GM19455 (cell line): ENCODE data around the gene OR51I1.

Source experiments
- ATAC-seq: cut with Tn5 transposase; IDR thresholded peaks from one replicate; pipeline ENCODE4 v1.9.1; 2021; ENCODE audit not compliant: unreplicated experiment

OR51I1 gene

GRCh38 chr11:5441414-5441813, at the start of gene OR51I1:
Gene OR51I1 (minus strand): TSS chr11:5441514. CDS start chr11:5441514, 0 bp downstream.
- no peak for ATAC-seq

- no peak for ATAC-seq
These were observed 48.5 kb upstream of the OR51I1 start for GRCh38 chr11:5489576-5490357.

- no peak for ATAC-seq
These were observed 47.6 kb upstream of the OR51I1 start for GRCh38 chr11:5488798-5489399.

GRCh38 chr11:5488385-5488784, 47.1 kb upstream of the OR51I1 start, which contains the start of gene OR52D1:
Gene OR52D1 (plus strand): TSS chr11:5488685. CDS start chr11:5488707, 22 bp downstream.
- ATAC-seq: no peak

GRCh38 chr11:5486421-5486820, 45.1 kb upstream of the OR51I1 start:
- no peak for ATAC-seq

- ATAC-seq: no peak
These were observed 44.7 kb upstream of the OR51I1 start for GRCh38 chr11:5486003-5486402.

- no peak for ATAC-seq
These were observed 35.0 kb upstream of the OR51I1 start for GRCh38 chr11:5476186-5476819.

GRCh38 chr11:5473921-5474320, 32.6 kb upstream of the OR51I1 start:
- no peak for ATAC-seq

- ATAC-seq: no peak
These were observed 26.2 kb upstream of the OR51I1 start for GRCh38 chr11:5467527-5467926.

GRCh38 chr11:5460983-5461621, 19.8 kb upstream of the OR51I1 start:
- no peak for ATAC-seq

- ATAC-seq: no peak
These were observed 8.1 kb upstream of the OR51I1 start for GRCh38 chr11:5449432-5449831.

GRCh38 chr11:5449023-5449422, 7.7 kb upstream of the OR51I1 start, which contains the start of gene OR51I2:
Gene OR51I2 (plus strand): TSS chr11:5449323. CDS start chr11:5453489, 4,166 bp downstream.
- no peak for ATAC-seq

- no peak for ATAC-seq
These were observed 2.6 kb upstream of the OR51I1 start for GRCh38 chr11:5443835-5444393.

- no peak for ATAC-seq
These were observed 18.2 kb downstream of the OR51I1 start for GRCh38 chr11:5423131-5423530.

GRCh38 chr11:5421811-5422210, 19.5 kb downstream of the OR51I1 start, which contains the start of gene OR51Q1:
Gene OR51Q1 (plus strand): TSS chr11:5422111. CDS start chr11:5422201, 90 bp downstream.
- ATAC-seq: no peak

- no peak for ATAC-seq
These were observed 20.3 kb downstream of the OR51I1 start for GRCh38 chr11:5420993-5421392.

- ATAC-seq: no peak
These were observed 36.1 kb downstream of the OR51I1 start for GRCh38 chr11:5405173-5405572.

- no peak for ATAC-seq
These were observed 42.4 kb downstream of the OR51I1 start for GRCh38 chr11:5398936-5399335.

GRCh38 chr11:5394091-5394490, 47.2 kb downstream of the OR51I1 start:
- no peak for ATAC-seq
